ENCODE measurements around the gene DIDO1.

The DIDO1 gene

DNA sequence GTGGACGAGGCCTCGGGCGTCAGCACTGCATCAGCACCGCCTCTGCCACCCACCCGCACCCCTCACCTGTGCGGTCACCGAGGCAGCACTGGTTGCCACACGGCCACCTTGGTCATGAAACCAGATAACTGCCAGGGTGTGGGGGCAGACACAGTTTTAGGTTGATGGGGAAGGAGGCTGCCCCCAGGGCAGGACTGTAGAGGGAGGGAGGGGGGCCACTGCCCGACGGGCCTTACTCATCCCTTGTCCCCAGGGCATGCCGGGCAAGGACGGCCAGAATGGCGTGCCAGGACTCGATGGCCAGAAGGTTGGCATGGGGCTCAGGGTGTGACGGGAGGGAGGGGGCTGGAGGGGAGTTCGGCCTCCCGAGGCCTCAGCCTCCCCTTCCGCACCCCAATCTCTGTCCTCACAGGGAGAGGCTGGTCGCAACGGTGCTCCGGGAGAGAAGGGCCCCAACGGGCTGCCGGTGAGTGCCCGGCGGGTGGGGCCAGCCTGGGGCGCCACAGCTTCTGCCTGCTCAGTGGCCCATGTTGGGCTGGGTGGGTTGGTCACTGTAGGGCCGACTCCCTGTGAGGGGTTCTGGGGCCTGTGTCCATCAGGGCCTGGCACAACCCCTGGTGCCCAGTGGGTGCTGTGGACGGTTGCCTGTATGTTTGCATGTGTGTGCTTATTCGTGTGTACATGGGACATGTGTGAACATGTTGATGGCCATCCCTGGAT is 97.6 kb downstream of the DIDO1 start:
- Mint-ChIP-seq H3K27me3 (no peaks in the 10 kb centered on the region), H3K4me3 (no peak overlapping the region), H3K36me3 (ENCODE audit: low read depth) (no peaks in the 10 kb centered on the region), H3K9me3 (no peaks in the 10 kb centered on the region), H3K27ac (no peak overlapping the region), H3K4me1 (ENCODE audit: low read depth) (peaks cover 2% of the 10 kb centered on the region)
- DNase-seq: no peak

- Mint-ChIP-seq H3K27me3 (no peaks in the 10 kb centered on the region), H3K4me3 (no peak overlapping the region), H3K36me3 (ENCODE audit: low read depth) (no peaks in the 10 kb centered on the region), H3K9me3 (no peaks in the 10 kb centered on the region), H3K4me1 (ENCODE audit: low read depth) (peaks cover 2% of the 10 kb centered on the region), H3K27ac (no peak overlapping the region)
- DNase-seq: no peak
Measured at GRCh38 chr20:62828051-62828450, 98.3 kb downstream of the DIDO1 start.
